Loucy (cell line): ENCODE results near the gene DMGDH.

Source experiments
- H2AFZ ChIP-seq: fragments of 200-600 bp; sonication (generic); 2 replicates; pipeline ENCODE4 v1.6.0; 2016; ENCODE audit warnings: antibody characterized with exemption, mild to moderate bottlenecking, low read length, moderate library complexity
- H3F3A ChIP-seq: fragments of 200-600 bp; 2 replicates; pipeline ENCODE4 v1.6.0; 2016; ENCODE audit warnings: antibody characterized with exemption, low read depth, mild to moderate bottlenecking
- H3K27me3 ChIP-seq: fragments of 200-600 bp; sonication (generic); 2 replicates; pipeline ENCODE4 v1.6.1; 2014; ENCODE audit warnings: low read length, mild to moderate bottlenecking; ENCODE audit not compliant: insufficient read depth, poor library complexity, severe bottlenecking
- H3K36me3 ChIP-seq: fragments of 200-600 bp; sonication (generic); 2 replicates; pipeline ENCODE4 v1.6.1; 2016; ENCODE audit warnings: low read length; ENCODE audit not compliant: insufficient read depth
- H3K4me1 ChIP-seq: fragments of 200-600 bp; sonication (generic); 2 replicates; pipeline ENCODE4 v1.5.1; 2014; ENCODE audit warnings: low read length, mild to moderate bottlenecking; ENCODE audit not compliant: insufficient read depth, poor library complexity, severe bottlenecking
- H3K4me2 ChIP-seq: fragments of 200-600 bp; sonication (generic); 2 replicates; pipeline ENCODE4 v1.6.0; 2014; ENCODE audit warnings: antibody characterized with exemption, low read length, low read depth, mild to moderate bottlenecking; ENCODE audit not compliant: poor library complexity, severe bottlenecking
- H3K4me3 ChIP-seq: fragments of 200-600 bp; sonication (generic); 2 replicates; pipeline ENCODE4 v1.5.1; 2014; ENCODE audit warnings: low read length, mild to moderate bottlenecking, mixed read lengths; ENCODE audit not compliant: poor library complexity, severe bottlenecking
- H3K79me2 ChIP-seq: fragments of 200-600 bp; sonication (generic); 2 replicates; pipeline ENCODE4 v1.6.1; 2014; ENCODE audit warnings: low read length; ENCODE audit not compliant: insufficient read depth
- H3K9ac ChIP-seq: fragments of 200-600 bp; sonication (generic); 2 replicates; pipeline ENCODE4 v1.6.0; 2014; ENCODE audit warnings: mild to moderate bottlenecking, low read depth, low read length, moderate library complexity; ENCODE audit not compliant: poor library complexity, severe bottlenecking
- H3K9me2 ChIP-seq: fragments of 200-600 bp; sonication (generic); replicated peaks from 2 replicates; pipeline ENCODE4 v1.6.1; 2016; ENCODE audit warnings: low read depth, low read length, mixed read lengths
- H3K9me3 ChIP-seq: fragments of 200-600 bp; sonication (generic); 2 replicates; pipeline ENCODE4 v1.6.1; 2014; ENCODE audit warnings: mild to moderate bottlenecking, antibody characterized with exemption, low read length, low read depth; ENCODE audit not compliant: insufficient read depth
- H4K20me1 ChIP-seq: fragments of 200-600 bp; sonication (generic); 2 replicates; pipeline ENCODE4 v1.6.0; 2014; ENCODE audit warnings: antibody characterized with exemption, low read length, mild to moderate bottlenecking; ENCODE audit not compliant: insufficient read depth, poor library complexity, severe bottlenecking
- CTCF ChIP-seq: fragments of 200-600 bp; sonication (generic); conservative IDR thresholded peaks from 2 replicates; pipeline ENCODE4 v1.5.1; 2014; ENCODE audit warnings: mild to moderate bottlenecking, antibody characterized with exemption, low read length
- EZH2phosphoT487 ChIP-seq: fragments of 200-600 bp; IDR thresholded peaks from 2 replicates; pipeline ENCODE4 v1.6.1; 2018; ENCODE audit warnings: antibody characterized with exemption, mild to moderate bottlenecking, moderate library complexity, borderline replicate concordance

DMGDH gene

GRCh38 chr5:79023348-79023747, 46.1 kb downstream of the DMGDH start:
- TF ChIP-seq EZH2phosphoT487 = no peak
- no peak for TF ChIP-seq CTCF
- Histone ChIP-seq H3K9me3 (no peaks in the 10 kb centered on the region), H3K79me2 (no peaks in the 10 kb centered on the region), H3F3A (no peaks in the 10 kb centered on the region), H3K27me3 (no peaks in the 10 kb centered on the region), H4K20me1 (no peaks in the 10 kb centered on the region), H3K36me3 (no peaks in the 10 kb centered on the region), H3K4me2 (no peak overlapping the region), H2AFZ (no peak overlapping the region), H3K4me1 (peaks cover 13% of the 10 kb centered on the region), H3K9me2 (no peaks in the 10 kb centered on the region), H3K4me3 (no peak overlapping the region), H3K9ac (no peak overlapping the region)

- Histone ChIP-seq H4K20me1 (no peaks in the 10 kb centered on the region), H3K4me1 (peaks cover 13% of the 10 kb centered on the region), H3K9ac (no peak overlapping the region), H3K4me3 (no peak overlapping the region), H3K9me2 (no peaks in the 10 kb centered on the region), H3K9me3 (no peaks in the 10 kb centered on the region), H2AFZ (no peak overlapping the region), H3K79me2 (no peaks in the 10 kb centered on the region), H3K27me3 (no peaks in the 10 kb centered on the region), H3F3A (no peaks in the 10 kb centered on the region), H3K4me2 (no peak overlapping the region), H3K36me3 (no peaks in the 10 kb centered on the region)
- TF ChIP-seq EZH2phosphoT487 = no peak
- no peak for TF ChIP-seq CTCF
Measured at GRCh38 chr5:79022771-79023170, 46.7 kb downstream of the DMGDH start.

- no peak overlapping the region for H2AFZ ChIP-seq
Measured at GRCh38 chr5:79021753-79022152, 47.7 kb downstream of the DMGDH start.

More at GRCh38 chr5:79021753-79022152, 47.7 kb downstream of the DMGDH start:
- Histone ChIP-seq H3K9ac (no peak overlapping the region), H3K9me3 (no peaks in the 10 kb centered on the region), H3K27me3 (no peaks in the 10 kb centered on the region), H3K4me1 (peaks cover 13% of the 10 kb centered on the region), H3K4me2 (peak overlapping the region; percentile 47), H3K9me2 (no peaks in the 10 kb centered on the region), H3F3A (no peaks in the 10 kb centered on the region), H3K79me2 (no peaks in the 10 kb centered on the region), H3K4me3 (no peak overlapping the region), H4K20me1 (no peaks in the 10 kb centered on the region), H3K36me3 (no peaks in the 10 kb centered on the region)
- TF ChIP-seq EZH2phosphoT487 (no peak), CTCF (no peak)
